Superior temporal gyrus (tissue), 1 donor: ENCODE data around the gene VPS16.

Experiments used
- DNase-seq: peaks from one replicate; pipeline ENCODE4 v3.0.0-alpha.2; 2016; ENCODE audit errors: extremely low spot score

VPS16 gene

DNA sequence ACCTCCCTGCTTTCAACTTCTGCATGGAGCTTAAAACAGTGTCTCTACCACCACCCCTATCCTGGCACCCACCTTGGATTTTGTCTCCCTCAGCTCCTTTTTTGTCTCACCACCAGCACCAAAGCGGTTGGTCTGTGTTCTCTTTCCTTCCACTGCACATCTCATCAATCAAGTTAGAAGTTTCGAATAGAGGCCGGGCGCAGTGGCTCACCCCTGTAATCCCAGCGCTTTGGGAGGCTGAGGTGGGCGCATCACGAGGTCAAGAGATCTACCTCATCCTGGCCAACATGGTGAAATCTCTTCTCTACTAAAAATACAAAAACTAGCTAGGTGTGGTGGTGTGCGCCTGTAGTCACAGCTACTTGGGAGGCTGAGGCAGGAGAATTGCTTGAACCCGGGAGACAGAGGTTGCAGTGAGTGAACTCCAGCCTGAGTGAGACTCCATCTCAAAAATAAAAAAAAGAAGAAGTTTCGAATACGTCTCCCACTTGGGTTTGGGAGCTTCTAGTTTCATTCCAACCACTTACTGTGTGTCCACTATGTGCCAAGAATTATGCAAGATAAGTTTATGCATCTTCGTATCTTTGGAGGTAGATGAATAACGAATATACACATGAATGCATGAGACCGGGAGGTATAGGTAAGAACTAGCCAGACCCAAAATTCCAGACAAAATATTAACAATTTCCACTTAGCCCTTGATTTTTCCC, 6.0 kb upstream of the VPS16 start:
- no peak for DNase-seq

DNA sequence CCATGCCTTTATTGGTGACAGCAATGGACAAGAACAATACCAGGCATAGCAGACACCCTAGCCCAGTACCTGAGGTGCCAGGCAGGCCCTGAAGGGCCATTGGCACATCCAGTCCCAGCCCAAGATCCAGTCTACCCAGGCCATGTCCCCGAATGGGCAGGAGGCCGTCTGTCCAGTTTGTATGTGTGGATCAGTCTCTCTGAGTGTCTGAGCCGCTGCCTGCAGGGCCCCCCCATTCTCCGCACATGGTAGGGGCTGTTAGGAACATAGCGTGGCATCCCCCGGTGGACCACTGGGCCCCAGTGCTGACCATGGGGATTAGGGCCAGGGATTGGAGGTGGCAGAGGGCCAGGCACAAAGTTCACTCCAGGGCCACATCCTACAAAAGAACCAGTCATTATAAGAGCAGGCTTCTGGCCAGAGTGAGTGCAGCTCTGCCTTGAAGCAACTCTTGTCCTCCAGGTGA, 5.2 kb upstream of the VPS16 start:
- DNase-seq, result no peak

GRCh38 chr20:2836035-2836434, 4.5 kb upstream of the VPS16 start:
- no peak for DNase-seq

DNA sequence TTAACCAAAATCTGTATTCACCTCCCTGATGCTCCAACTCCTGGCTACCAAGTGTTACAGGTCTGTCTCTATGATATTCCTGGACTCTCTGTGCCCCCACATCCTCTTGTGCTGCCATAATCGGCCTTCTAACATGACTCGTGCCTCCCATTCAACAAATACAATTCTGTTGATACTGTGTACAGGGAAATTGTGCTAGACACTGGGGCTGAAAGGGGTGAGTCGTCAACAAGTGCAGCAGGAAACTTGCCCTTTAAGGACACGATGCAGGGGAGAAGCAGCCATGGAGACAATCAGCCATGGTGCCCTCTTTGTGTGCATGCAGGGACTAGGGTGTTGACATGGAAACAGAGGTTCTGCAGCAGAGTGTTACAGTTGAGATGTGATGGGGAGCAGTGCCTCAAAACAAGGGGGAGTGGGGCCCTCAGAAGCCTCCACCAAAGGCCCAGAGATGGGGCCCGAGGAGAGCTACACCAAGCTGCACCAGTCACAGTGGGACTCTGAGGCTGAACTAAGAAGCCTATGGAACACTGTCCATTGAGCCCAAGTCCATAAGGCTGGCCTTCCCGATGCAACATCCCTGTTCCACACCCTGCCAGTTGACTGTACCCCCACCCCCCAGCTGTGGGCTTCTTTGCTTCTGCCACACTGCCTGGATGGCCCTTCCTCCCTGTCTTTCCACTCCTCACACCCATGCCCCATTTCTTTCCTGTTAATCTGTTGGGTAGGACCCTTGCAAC, 3.2 kb upstream of the VPS16 start:
- DNase-seq, result no peak

- no peak for DNase-seq
Measured at GRCh38 chr20:2838170-2838797, 2.3 kb upstream of the VPS16 start.

DNA sequence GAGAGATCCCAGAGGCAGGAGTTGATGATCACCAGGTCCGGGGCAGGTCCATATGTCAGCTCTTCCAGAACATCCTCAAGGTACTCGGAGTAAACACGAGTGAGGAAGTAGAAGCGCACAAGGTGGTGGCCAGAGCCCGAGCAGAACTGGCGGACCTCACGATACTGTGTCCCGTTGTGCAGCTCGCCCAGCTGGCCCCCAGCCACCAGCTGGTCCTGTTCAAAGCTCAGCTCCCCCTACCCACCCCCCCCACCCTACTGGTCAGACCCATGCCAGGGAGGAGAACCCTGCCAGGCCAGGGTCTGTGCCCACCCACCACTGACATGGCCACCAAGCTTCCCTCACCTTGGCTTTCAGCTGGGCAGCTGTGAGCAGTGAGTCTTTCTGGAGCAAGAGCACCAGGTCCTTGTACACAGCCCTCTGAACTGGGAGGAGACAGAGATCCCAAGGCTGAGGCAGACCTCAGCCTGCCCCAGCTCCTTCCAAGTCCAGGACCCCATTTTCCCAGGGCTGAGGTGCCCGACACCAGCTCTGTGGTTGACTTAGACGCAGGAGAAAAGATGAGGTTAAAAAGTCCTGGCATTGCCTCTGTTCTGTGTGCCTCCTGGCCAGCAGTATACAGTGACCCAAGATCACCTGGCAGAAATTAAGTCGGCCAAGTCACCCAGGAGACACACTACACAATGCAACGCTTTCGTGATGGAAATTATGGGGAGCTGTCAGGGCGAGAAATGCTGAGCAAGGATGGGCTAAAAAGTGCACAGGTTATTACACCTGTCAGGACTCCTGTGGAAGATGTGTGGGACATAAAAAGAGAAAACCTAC, 1.5 kb upstream of the VPS16 start:
- no peak for DNase-seq

DNA sequence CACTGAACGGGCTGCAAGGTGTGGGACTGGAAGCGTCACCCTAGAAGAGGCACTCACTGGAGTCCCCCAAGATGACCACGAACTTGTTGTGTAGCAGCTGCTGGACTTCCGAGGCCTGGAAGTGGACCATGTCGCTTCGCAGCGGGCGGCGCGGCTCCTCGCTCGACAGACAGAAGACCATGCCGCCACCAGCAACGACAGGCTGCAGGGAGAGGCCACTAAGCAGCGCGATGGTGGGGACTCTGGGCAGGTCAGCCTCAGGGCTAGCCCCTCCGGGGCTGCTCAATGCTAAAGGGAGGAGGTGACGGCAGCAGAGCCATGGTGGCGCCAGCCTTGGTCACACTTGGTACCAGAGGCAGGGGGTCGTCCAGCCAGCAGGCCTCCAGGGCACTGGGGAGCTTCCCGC, 810 bp upstream of the VPS16 start:
- DNase-seq, result no peak

GRCh38 chr20:2840967-2841531, 504 bp downstream of the VPS16 start:
- DNase-seq, result peak; percentile 10

- no peak for DNase-seq
Measured at GRCh38 chr20:2845607-2846006, 5.1 kb downstream of the VPS16 start.

DNA sequence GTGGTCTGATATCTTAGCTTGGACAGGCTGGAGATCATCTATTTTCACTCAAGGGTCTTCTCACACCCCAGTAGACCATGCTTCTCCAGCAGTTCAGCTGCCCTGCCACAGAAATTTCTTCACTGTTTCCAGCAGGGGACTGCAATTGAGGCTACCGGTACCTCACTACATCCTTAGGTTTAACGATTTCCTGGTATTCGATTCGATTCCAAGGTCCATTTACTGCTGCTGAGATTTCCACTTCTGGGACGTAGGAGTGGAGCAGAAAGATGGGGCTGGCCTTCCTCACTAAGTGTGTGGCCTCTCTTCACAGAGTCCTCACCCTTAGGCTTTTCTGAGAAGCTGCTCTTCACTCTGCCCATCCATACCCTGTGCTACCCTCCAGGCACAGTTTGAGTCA, 6.2 kb downstream of the VPS16 start:
- DNase-seq, result no peak

GRCh38 chr20:2847802-2848201, 7.3 kb downstream of the VPS16 start:
- no peak for DNase-seq

- no peak for DNase-seq
Measured at GRCh38 chr20:2849529-2849928, 9.0 kb downstream of the VPS16 start.

DNA sequence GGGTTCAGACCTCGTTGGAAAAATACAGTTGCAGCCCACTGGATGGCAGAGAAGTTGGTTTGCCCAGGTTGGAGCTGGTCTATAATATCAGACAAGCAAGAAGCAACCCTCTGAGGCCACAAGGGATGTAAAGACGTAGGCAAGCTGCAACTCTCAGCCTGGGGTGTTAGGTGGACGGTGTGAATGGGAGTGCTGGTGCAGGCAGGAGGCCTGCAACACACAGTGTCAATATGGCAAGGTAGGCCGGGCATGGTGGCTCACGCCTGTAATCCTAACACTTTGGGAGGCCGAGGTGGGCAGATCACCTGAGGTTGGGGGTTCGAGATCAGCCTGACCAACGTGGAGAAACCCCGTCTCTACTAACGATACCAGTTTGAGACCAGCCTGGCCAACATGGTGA, 10.5 kb downstream of the VPS16 start:
- DNase-seq, result no peak

DNA sequence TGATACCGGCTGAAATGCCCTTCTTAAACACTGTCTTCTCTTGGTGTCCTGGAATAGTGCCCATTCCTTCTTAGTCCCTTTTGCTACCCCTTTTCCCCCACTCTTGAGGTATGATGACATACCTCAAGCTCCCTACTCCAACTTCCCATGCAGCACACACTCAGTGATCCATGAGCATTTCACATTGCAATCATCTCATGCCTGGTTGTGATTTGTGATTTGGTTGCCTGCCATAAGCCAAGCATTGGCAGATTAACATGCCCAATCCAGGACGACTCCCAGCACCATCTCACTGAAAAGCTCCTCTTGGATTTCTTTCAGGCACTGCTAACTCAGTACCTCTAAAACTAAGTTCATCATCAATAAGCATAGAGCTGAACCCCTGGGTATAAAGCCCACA, 18.0 kb downstream of the VPS16 start:
- no peak for DNase-seq

- DNase-seq, result no peak
Measured at GRCh38 chr20:2859330-2860121, 19.0 kb downstream of the VPS16 start.

DNA sequence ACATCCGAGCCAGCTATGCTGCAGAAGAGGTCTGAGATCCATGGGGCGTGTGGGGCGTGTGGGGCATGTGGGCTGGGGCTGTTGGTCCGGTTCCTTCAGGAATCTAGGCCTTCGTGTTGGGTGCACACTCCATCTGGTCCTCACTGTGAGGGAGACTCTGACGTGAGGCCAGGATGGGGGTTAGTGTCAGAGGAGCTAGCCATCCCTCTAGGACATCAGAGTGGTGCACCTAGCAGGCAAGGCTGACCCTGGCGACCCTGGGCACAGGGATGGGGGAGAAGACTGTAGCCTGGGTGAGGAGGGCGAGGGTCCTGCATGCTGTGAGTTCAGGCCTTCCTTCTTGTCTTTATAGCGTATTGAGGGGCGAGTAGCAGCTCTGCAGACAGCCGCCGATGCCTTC, 24.1 kb downstream of the VPS16 start:
- DNase-seq, result no peak

GRCh38 chr20:2865101-2865500, 24.6 kb downstream of the VPS16 start:
- DNase-seq, result no peak

GRCh38 chr20:2865630-2866029, 25.1 kb downstream of the VPS16 start:
- no peak for DNase-seq

DNA sequence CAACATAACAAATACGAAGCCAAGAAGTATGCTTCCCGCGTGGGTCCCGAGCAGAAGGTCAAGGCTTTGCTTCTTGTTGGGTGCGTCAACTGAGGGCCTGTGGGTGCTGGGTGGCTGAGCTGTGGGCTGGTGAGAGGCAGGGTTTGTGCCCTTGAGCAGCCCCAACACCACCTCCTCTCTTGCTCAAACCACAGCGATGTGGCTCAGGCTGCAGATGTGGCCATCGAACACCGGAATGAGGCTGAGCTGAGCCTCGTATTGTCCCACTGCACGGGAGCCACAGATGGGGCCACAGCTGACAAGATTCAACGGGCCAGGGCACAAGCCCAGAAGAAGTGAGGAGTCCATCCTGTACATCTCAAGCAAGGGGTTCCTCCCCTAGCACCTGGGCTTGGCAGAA, 25.7 kb downstream of the VPS16 start:
- no peak for DNase-seq

DNA sequence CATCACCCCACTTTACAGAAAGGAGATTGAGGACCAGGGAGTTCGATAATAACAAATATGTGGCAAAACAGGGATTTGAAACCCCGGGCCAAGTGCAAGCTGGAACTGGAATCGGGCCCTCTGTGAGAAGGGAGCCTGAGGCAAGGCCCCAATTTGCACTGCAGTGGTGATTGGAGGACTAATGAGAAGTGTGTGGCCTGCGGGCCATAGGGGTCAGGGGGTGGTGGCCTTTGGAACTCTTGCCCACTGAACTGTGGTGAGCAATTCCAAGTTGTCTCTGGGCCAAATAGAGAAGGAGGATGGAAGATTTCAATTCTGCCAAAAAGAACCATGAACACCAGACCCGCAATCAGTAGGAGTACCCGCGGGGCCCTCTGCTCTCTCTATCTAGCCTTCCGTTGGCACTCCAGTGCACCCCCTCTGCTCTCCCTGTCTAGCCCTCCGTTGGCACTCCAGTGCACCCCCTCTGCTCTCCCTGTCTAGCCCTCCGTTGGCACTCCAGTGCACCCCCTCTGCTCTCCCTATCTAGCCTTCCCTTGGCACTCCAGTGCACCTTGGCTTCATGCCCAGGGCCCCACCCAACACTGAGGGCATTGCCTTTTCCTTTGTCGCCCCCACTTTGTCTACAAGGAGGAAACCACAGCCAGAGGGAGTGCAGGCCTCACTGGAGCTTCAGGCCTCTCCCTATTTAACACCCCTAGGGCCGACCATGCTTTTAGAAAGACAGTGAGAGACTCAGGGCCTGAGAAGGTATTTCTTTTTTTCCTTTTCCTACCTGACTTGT, 26.7 kb downstream of the VPS16 start:
- DNase-seq, result no peak
